Endothelial cell of umbilical vein (primary cell): Measurements from ENCODE around the gene NAA60.

Experiments used
- EZH2 ChIP-seq: IDR thresholded peaks from 2 replicates; pipeline ENCODE4 v1.6.1; 2012; ENCODE audit warnings: borderline replicate concordance, low read depth, mild to moderate bottlenecking, moderate library complexity, low read length, inconsistent platforms; ENCODE audit not compliant: severe bottlenecking
- FOS ChIP-seq: IDR thresholded peaks from 2 replicates; pipeline ENCODE4 v1.6.1; 2011; ENCODE audit warnings: mild to moderate bottlenecking, low read length, moderate library complexity, borderline replicate concordance; ENCODE audit not compliant: insufficient read depth
- POLR2A ChIP-seq: IDR thresholded peaks from 2 replicates; pipeline ENCODE4 v1.6.1; 2012; ENCODE audit warnings: low read depth, mild to moderate bottlenecking, control low read depth, low read length
- POLR2AphosphoS5 ChIP-seq: IDR thresholded peaks from 2 replicates; pipeline ENCODE4 v1.6.1; 2012; ENCODE audit warnings: low read depth, mild to moderate bottlenecking, control low read depth, low read length, moderate library complexity; ENCODE audit not compliant: insufficient read depth
- TF ChIP-seq, protein P1 (sequence below), 2 donors: IDR thresholded peaks; 1 replicate in 1 of 2; 2 replicates in 1 of 2; pipeline ENCODE4 v1.5.1; 2011; ENCODE audit warnings: low read length in 2 of 2, mild to moderate bottlenecking in 2 of 2, moderate library complexity in 2 of 2, control low read depth in 1 of 2, inconsistent platforms in 1 of 2, low read depth in 1 of 2; ENCODE audit not compliant: insufficient read depth in 1 of 2; ENCODE audit errors: extremely low read depth in 1 of 2
- TF ChIP-seq, protein P2 (sequence below): IDR thresholded peaks from 2 replicates; pipeline ENCODE4 v1.6.1; 2011; ENCODE audit not compliant: insufficient read depth, insufficient read length

GRCh38 chr16:3532741-3533140, 89.3 kb downstream of the NAA60 start:
- TF ChIP-seq, protein P1, sequence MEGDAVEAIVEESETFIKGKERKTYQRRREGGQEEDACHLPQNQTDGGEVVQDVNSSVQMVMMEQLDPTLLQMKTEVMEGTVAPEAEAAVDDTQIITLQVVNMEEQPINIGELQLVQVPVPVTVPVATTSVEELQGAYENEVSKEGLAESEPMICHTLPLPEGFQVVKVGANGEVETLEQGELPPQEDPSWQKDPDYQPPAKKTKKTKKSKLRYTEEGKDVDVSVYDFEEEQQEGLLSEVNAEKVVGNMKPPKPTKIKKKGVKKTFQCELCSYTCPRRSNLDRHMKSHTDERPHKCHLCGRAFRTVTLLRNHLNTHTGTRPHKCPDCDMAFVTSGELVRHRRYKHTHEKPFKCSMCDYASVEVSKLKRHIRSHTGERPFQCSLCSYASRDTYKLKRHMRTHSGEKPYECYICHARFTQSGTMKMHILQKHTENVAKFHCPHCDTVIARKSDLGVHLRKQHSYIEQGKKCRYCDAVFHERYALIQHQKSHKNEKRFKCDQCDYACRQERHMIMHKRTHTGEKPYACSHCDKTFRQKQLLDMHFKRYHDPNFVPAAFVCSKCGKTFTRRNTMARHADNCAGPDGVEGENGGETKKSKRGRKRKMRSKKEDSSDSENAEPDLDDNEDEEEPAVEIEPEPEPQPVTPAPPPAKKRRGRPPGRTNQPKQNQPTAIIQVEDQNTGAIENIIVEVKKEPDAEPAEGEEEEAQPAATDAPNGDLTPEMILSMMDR (IDR thresholded peaks at IDR 0.05; ENCODE audit: extremely low read depth in 1 of 2, insufficient read depth in 1 of 2, low read depth in 1 of 2, low read length in 2 of 2) = no peak
- TF ChIP-seq, protein P2, sequence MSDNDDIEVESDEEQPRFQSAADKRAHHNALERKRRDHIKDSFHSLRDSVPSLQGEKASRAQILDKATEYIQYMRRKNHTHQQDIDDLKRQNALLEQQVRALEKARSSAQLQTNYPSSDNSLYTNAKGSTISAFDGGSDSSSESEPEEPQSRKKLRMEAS = no peak
- no peak for TF ChIP-seq EZH2
- TF ChIP-seq POLR2A = no peak
- TF ChIP-seq FOS = no peak
- no peak for TF ChIP-seq POLR2AphosphoS5
